Activated CD4-positive, alpha-beta T cell treated with anti-CD3 and anti-CD28 coated beads, Interleukin-10, Interleukin-2, amounts not matched to agents 100 ng/mL and 50 ng/mL, durations not matched to agents 16 hours and 8 hours (primary cell): ENCODE data around the gene KCNC2.

ENCODE experiments used
- DNase-seq: peaks from one replicate; pipeline ENCODE4 v3.0.0-alpha.2; 2020

Gene KCNC2

GRCh38 chr12:75047885-75048525 is 161.6 kb downstream of the KCNC2 start:
- no peak for DNase-seq

GRCh38 chr12:75042125-75042524 is 167.5 kb downstream of the KCNC2 start:
- DNase-seq = no peak

DNA sequence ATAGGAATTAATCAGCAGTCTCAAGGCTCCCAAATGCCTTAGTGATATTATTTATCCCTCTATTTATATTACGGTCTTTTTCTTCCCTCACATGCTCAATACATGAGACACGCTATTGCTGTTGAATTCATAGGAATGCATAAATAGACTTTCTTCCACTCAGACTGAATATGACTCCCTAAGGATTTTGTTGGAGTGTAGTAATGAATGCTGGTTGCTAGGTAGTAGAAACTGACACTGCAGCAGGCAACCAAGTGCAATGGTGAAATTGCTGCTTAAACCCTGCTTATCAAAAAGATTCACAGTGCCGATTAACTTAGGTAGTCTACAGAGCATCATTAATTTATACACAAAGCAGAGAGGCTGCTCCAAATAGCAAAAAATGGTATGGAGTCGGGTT is 168.2 kb downstream of the KCNC2 start:
- no peak for DNase-seq

DNA sequence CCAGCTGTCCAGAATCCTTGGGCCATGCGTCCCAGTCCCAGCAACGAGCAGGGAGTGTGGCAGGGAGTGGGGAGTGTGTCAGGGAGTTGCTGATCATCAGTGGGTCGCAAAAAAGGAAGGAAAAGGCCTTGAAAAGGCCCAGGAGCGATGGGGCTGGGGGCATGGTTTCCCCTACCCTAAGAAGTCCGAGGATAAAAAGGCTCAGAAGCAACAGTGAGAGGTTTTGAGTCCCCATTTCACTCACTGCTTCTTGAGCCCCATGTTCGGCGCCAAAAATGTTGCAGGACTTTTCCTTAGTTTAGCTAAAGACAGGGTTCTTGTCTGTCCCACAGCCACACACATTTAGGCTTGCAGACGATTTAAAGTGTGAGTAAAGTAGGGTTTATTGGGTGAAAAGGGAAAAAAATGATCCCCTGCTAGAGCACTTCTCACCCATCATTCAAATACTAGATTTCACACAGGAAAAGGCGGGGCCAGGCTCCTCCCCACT is 189.5 kb downstream of the KCNC2 start:
- no peak for DNase-seq

DNA sequence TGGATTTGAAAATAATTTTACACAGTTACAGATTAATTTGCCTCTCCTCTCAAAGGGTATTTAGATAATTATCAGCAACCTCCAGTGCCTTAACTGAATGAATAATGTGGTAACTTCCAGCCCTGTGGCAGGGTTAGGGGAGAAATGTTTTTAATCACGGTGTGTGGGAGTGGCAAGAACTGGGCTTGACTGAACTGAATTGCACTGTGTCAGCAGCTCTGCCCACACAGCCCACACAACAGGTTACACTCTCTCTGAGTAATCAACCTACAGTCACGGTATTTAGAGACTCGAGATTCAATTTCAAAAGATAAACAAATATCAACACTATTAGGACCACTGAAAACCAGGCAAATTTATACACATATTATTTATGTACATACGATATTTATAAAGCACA is 198.5 kb downstream of the KCNC2 start:
- DNase-seq = peak; percentile 3

GRCh38 chr12:75007133-75007532 is 202.5 kb downstream of the KCNC2 start:
- no peak for DNase-seq

GRCh38 chr12:75000120-75000519 is 209.5 kb downstream of the KCNC2 start:
- no peak for DNase-seq

DNA sequence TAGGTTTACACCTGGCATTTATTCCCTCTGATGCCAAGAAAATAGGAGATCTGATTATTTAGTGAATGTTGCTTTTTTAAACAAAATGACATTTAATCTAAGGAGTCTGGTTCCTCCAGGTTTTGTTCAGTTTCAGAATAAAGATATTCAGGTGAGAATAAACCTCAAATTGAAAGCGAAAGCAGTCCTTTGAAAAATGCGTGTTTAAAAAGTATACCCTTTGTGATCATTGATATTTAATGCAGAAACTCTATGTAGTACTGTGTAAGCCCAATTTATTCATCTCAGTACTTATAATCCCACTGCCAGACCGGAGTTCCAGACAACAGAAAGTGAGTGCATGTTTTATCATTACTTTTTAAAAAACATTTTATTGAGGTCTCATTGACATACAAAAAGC is 210.2 kb downstream of the KCNC2 start:
- DNase-seq = no peak
